HCT116 (cell line): ENCODE data around the gene NCKAP5. TPM values are rescaled to one million over a fixed set of nuclear protein-coding genes. Genes with fewer than 3 reads are reported as not detected.

Experiments used
- ATAC-seq: fragments of 200-7000 bp; cut with Tn5 transposase; 2 replicates; pipeline ENCODE4 v1.9.1; 2020; ENCODE audit warnings: mild to moderate bottlenecking, moderate library complexity
- BruUV-seq: library from RNA; stranded (reverse); fragments of 400-500 nt; replicated peaks from 2 replicates; lab custom pipeline; 2021; lab: Mats Ljungman, UMichigan
- CTCF ChIA-PET: fragments of 300-600 bp; sonication (Branson Sonifier 250); formaldehyde crosslinking; loops from one replicate; lab custom pipeline; 2021; ENCODE audit warnings: antibody characterized with exemption; lab: Charles Lee
- POLR2A ChIA-PET: fragments of 300-600, 350-600 bp; sonication (Branson Sonifier 250); formaldehyde crosslinking; loops from one replicate; lab custom pipeline; 2021; ENCODE audit warnings: antibody characterized with exemption; lab: Charles Lee
- RAD21 ChIA-PET, 2 experiments: fragments of 300-600 bp; sonication (Branson Sonifier 250); formaldehyde crosslinking; loops; one replicate each; lab custom pipeline; 2023; ENCODE audit warnings: low total read pairs in 2 of 2; ENCODE audit not compliant: uncharacterized antibody in 2 of 2, unreplicated experiment in 2 of 2, low non-redundant PET in 1 of 2; lab: Charles Lee
- DNase-seq: peaks from one replicate; pipeline ENCODE4 v3.0.0-alpha.2; 2010; ENCODE audit warnings: low read depth, low spot score
- H2AFZ ChIP-seq: fragments of 200-600 bp; shearing (Covaris generic), sonication (generic); 2 replicates; pipeline ENCODE4 v1.6.1; 2017; ENCODE audit warnings: low read depth, mixed run types, mixed read lengths, antibody characterized with exemption, low read length; ENCODE audit not compliant: poor library complexity, severe bottlenecking
- H3K27ac ChIP-seq: 2 replicates; pipeline ENCODE4 v1.5.1; 2012; ENCODE audit warnings: low read depth, low read length
- H3K27me3 ChIP-seq: fragments of 200-600 bp; sonication (generic); 2 replicates; pipeline ENCODE4 v1.6.1; 2016; ENCODE audit warnings: mixed run types, low read length, mixed read lengths; ENCODE audit not compliant: insufficient read depth
- H3K36me3 ChIP-seq, 2 experiments: fragments of 200-500 bp in 1 of 2; fragments of 200-600 bp in 1 of 2; sonication (Bioruptor generic) in 1 of 2; sonication (generic) in 1 of 2; 2 replicates each; pipeline versions ENCODE4 v1.5.1 to v1.6.1; 2014 to 2016; ENCODE audit warnings: low read length in 2 of 2, inconsistent platforms in 1 of 2, mixed read lengths in 1 of 2, mixed run types in 1 of 2; ENCODE audit not compliant: insufficient read depth in 2 of 2, control insufficient read depth in 1 of 2
- H3K4me1 ChIP-seq, 2 experiments: fragments of 200-600 bp in 1 of 2; sonication (generic) in 1 of 2; 2 replicates each; pipeline versions ENCODE4 v1.5.1 to v1.6.1; 2012 to 2017; ENCODE audit warnings: low read length in 2 of 2, inconsistent platforms in 1 of 2, mild to moderate bottlenecking in 1 of 2, mixed read lengths in 1 of 2, mixed run types in 1 of 2, moderate library complexity in 1 of 2; ENCODE audit not compliant: insufficient read depth in 2 of 2, control insufficient read depth in 1 of 2
- H3K4me2 ChIP-seq: fragments of 200-600 bp; sonication (generic); 2 replicates; pipeline ENCODE4 v1.6.1; 2017; ENCODE audit warnings: mixed run types, low read length, mixed read lengths
- H3K4me3 ChIP-seq, 2 experiments: fragments of 200-600 bp in 1 of 2; sonication (generic) in 1 of 2; replicated peaks in 1 of 2; 2 replicates each; pipeline ENCODE4 v1.5.1; 2011 to 2016; ENCODE audit warnings: low read length in 2 of 2, control low read depth in 1 of 2, low read depth in 1 of 2, mild to moderate bottlenecking in 1 of 2, mixed read lengths in 1 of 2, mixed run types in 1 of 2
- H3K79me2 ChIP-seq: fragments of 200-600 bp; sonication (generic); 2 replicates; pipeline ENCODE4 v1.6.1; 2017; ENCODE audit warnings: mild to moderate bottlenecking, mixed run types, low read length, moderate library complexity, mixed read lengths; ENCODE audit not compliant: insufficient read depth
- H3K9ac ChIP-seq: fragments of 200-600 bp; sonication (generic); 2 replicates; pipeline ENCODE4 v1.6.1; 2016; ENCODE audit warnings: low read length, mixed read lengths
- H3K9me2 ChIP-seq: fragments of 200-600 bp; sonication (generic), shearing (Covaris generic); 2 replicates; pipeline ENCODE4 v1.6.1; 2017; ENCODE audit warnings: mixed run types, mild to moderate bottlenecking, moderate library complexity; ENCODE audit not compliant: insufficient read depth
- H3K9me3 ChIP-seq, 2 experiments: fragments of 200-500 bp in 1 of 2; fragments of 200-600 bp in 1 of 2; sonication (Bioruptor generic) in 1 of 2; sonication (generic) in 1 of 2; 2 replicates each; pipeline ENCODE4 v1.6.1; 2014 to 2017; ENCODE audit warnings: low read length in 2 of 2, mixed read lengths in 2 of 2, inconsistent platforms in 1 of 2, low read depth in 1 of 2, mild to moderate bottlenecking in 1 of 2, mixed run types in 1 of 2, moderate library complexity in 1 of 2; ENCODE audit not compliant: control insufficient read depth in 1 of 2, insufficient read depth in 1 of 2
- H4K20me1 ChIP-seq: fragments of 200-600 bp; sonication (generic), shearing (Covaris generic); 2 replicates; pipeline ENCODE4 v1.6.1; 2017; ENCODE audit warnings: mixed run types, mild to moderate bottlenecking, moderate library complexity; ENCODE audit not compliant: insufficient read depth
- ELF1 ChIP-seq: IDR thresholded peaks from 2 replicates; pipeline ENCODE4 v1.6.1; 2012; ENCODE audit warnings: low read depth, borderline replicate concordance
- JUND ChIP-seq: IDR thresholded peaks from 2 replicates; pipeline ENCODE4 v1.6.1; 2012
- POLR2A ChIP-seq: IDR thresholded peaks from 2 replicates; pipeline ENCODE4 v1.7.0; 2011; ENCODE audit warnings: borderline replicate concordance; ENCODE audit not compliant: insufficient read depth, insufficient read length; ENCODE audit errors: extremely low read depth
- POLR2AphosphoS5 ChIP-seq: IDR thresholded peaks from 2 replicates; pipeline ENCODE4 v1.6.1; 2011; ENCODE audit warnings: mild to moderate bottlenecking, low read depth, low read length, moderate library complexity
- RAD21 ChIP-seq: IDR thresholded peaks from 2 replicates; pipeline ENCODE4 v1.6.1; 2012; ENCODE audit warnings: low read depth, mild to moderate bottlenecking
- SIN3A ChIP-seq: IDR thresholded peaks from 2 replicates; pipeline ENCODE4 v1.6.1; 2012; ENCODE audit warnings: low read depth
- SP1 ChIP-seq: IDR thresholded peaks from 2 replicates; pipeline ENCODE4 v1.6.1; 2012; ENCODE audit warnings: low read depth
- YY1 ChIP-seq: IDR thresholded peaks from 2 replicates; pipeline ENCODE4 v1.6.1; 2011; ENCODE audit warnings: low read length, low read depth, moderate library complexity, mild to moderate bottlenecking; ENCODE audit not compliant: insufficient replicate concordance; ENCODE audit errors: extremely low read depth
- ZNF274 ChIP-seq: fragments of 200-500 bp; sonication (Bioruptor generic); IDR thresholded peaks from 2 replicates; pipeline ENCODE4 v1.6.1; 2014; ENCODE audit warnings: mild to moderate bottlenecking, low read depth, low read length, inconsistent platforms
- intact Hi-C: fragments of 100-400 bp; cut with micrococcal nuclease; formaldehyde crosslinking; loops from 2 replicates; pipeline ENCODE4 v1.10.0; 2022
- total RNA-seq: library from RNA; stranded (reverse); gene quantifications from one replicate; pipeline ENCODE4 v1.2.1, GENCODE V29; 2021; ENCODE audit not compliant: unreplicated experiment

NCKAP5 gene
- total RNA-seq, 1 experiment from 2014 or later: 0.30 TPM

DNA sequence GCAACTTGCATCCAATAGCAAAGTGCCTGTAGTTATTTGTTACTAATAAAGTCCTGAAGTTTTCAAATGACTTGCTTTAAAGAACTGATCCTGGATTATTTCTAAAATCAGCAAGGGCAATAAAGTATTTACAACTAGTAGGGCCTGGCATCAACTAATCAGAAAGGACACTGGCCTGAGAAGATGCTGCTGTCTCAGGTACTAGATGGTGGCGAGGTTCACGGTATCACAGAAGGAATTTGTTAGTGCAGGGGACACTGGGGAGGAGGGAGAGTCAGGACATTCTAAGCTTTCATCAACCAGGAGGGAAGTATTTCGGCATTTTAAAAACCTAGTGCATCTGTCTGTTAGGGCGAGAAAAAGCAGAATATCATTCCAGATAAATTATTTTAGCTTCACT is 458.1 kb downstream of the NCKAP5 start:
- RAD21 ChIA-PET: no interaction called here
- POLR2A ChIA-PET: no interaction called here
- Histone ChIP-seq H3K9me3 (no peaks in the 10 kb centered on the region), H3K4me2 (no peak overlapping the region), H2AFZ (no peak overlapping the region), H3K4me1 (no peaks in the 10 kb centered on the region), H4K20me1 (no peaks in the 10 kb centered on the region), H3K36me3 (no peaks in the 10 kb centered on the region), H3K27me3 (no peaks in the 10 kb centered on the region), H3K27ac (no peak overlapping the region), H3K9me2 (no peaks in the 10 kb centered on the region), H3K4me3 (no peak overlapping the region), H3K9ac (no peak overlapping the region), H3K79me2 (no peaks in the 10 kb centered on the region)
- no TSS peak for BruUV-seq
- TF ChIP-seq JUND (no peak), ELF1 (no peak), SIN3A (no peak)
- intact Hi-C loops: no loop called here
- CTCF ChIA-PET: no interaction called here
- DNase-seq (no peak), ATAC-seq (no peak)

DNA sequence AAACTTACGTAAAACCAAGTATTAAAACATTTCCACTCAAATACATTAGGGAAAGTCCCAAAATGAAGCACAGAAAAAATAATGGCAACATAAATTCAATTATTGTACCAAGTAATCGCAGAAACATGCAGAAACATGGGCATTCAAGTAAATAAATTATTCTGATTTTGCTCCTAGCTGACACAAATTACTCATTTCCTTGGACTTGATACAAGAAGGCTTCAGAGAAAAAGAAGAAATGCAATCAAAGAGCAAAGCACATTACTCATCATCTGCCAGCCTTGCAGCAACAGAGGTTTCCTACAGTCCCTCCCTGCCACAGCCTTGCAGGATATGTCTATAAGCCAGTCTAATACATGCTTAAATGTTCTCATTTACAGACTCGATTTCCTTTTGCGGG is 458.5 kb downstream of the NCKAP5 start:
- POLR2A ChIA-PET: no interaction called here
- ATAC-seq (no peak), DNase-seq (no peak)
- Histone ChIP-seq H3K36me3 (no peaks in the 10 kb centered on the region), H4K20me1 (no peaks in the 10 kb centered on the region), H3K27me3 (no peaks in the 10 kb centered on the region), H3K4me3 (no peak overlapping the region), H3K9me2 (no peaks in the 10 kb centered on the region), H3K9ac (no peak overlapping the region), H3K4me1 (no peaks in the 10 kb centered on the region), H3K9me3 (no peaks in the 10 kb centered on the region), H2AFZ (no peak overlapping the region), H3K79me2 (no peaks in the 10 kb centered on the region), H3K4me2 (no peak overlapping the region), H3K27ac (no peak overlapping the region)
- intact Hi-C loops: no loop called here
- no peak for TF ChIP-seq SP1
- no peak for TF ChIP-seq SIN3A
- TF ChIP-seq YY1: no peak
- no peak for TF ChIP-seq RAD21
- TF ChIP-seq POLR2A: no peak
- TF ChIP-seq ELF1: no peak
- no peak for TF ChIP-seq POLR2AphosphoS5
- no peak for TF ChIP-seq ZNF274
- RAD21 ChIA-PET: no interaction called here
- CTCF ChIA-PET: no interaction called here
- no TSS peak for BruUV-seq
